A549 (cell line): ENCODE data around the gene ARHGEF11.

Experiments used
- CEBPB ChIP-seq, 2 experiments: fragments of >200 bp in 1 of 2; sonication (Bioruptor Twin) in 1 of 2; formaldehyde crosslinking in 1 of 2; IDR thresholded peaks; 2 replicates each; pipeline ENCODE4 v1.6.1; 2012 to 2016
- FOXS1 ChIP-seq: fragments of 250-450 bp; sonication (Bioruptor Pico); IDR thresholded peaks from 2 replicates; pipeline ENCODE4 v1.5.0; 2020; ENCODE audit warnings: mild to moderate bottlenecking, moderate library complexity
- GATA3 ChIP-seq: IDR thresholded peaks from 2 replicates; pipeline ENCODE4 v1.6.1; 2012; ENCODE audit warnings: borderline replicate concordance
- HDAC2 ChIP-seq: fragments of 200-600 bp; sonication (generic); IDR thresholded peaks from 2 replicates; pipeline ENCODE4 v1.6.1; 2016
- KDM1A ChIP-seq: fragments of 200-600 bp; sonication (generic); IDR thresholded peaks from 2 replicates; pipeline ENCODE4 v1.6.1; 2016; ENCODE audit warnings: low read depth, mild to moderate bottlenecking
- MAFK ChIP-seq: fragments of 450-650 bp; IDR thresholded peaks from 2 replicates; pipeline ENCODE4 v1.6.1; 2014; ENCODE audit not compliant: partially characterized antibody
- POLR2A ChIP-seq: IDR thresholded peaks from 2 replicates; pipeline ENCODE4 v1.6.1; 2012; ENCODE audit warnings: mild to moderate bottlenecking, low read length
- REST ChIP-seq: fragments of 200-600 bp; sonication (generic); IDR thresholded peaks from 2 replicates; pipeline ENCODE4 v1.6.1; 2016; ENCODE audit warnings: antibody characterized with exemption, mild to moderate bottlenecking, moderate library complexity
- SMC3 ChIP-seq: fragments of >200 bp; sonication (Bioruptor Twin); formaldehyde crosslinking; IDR thresholded peaks from 3 replicates; pipeline ENCODE4 v1.6.1; 2018; ENCODE audit warnings: inconsistent platforms
- USF2 ChIP-seq: fragments of 450-650 bp; IDR thresholded peaks from 2 replicates; pipeline ENCODE4 v1.6.1; 2014; ENCODE audit warnings: antibody characterized with exemption
- TF ChIP-seq, protein P1 (sequence below): fragments of >200 bp; sonication (Bioruptor Twin); formaldehyde crosslinking; IDR thresholded peaks from 3 replicates; pipeline ENCODE4 v1.5.1; 2016

- TF ChIP-seq FOXS1 (no peak), HDAC2 (no peak), POLR2A (no peak), REST (no peak), SMC3 (no peak), KDM1A (no peak), USF2 (no peak), GATA3 (no peak), MAFK (no peak), CEBPB (IDR thresholded peaks at IDR 0.05) (no peak)
- TF ChIP-seq, protein P1, sequence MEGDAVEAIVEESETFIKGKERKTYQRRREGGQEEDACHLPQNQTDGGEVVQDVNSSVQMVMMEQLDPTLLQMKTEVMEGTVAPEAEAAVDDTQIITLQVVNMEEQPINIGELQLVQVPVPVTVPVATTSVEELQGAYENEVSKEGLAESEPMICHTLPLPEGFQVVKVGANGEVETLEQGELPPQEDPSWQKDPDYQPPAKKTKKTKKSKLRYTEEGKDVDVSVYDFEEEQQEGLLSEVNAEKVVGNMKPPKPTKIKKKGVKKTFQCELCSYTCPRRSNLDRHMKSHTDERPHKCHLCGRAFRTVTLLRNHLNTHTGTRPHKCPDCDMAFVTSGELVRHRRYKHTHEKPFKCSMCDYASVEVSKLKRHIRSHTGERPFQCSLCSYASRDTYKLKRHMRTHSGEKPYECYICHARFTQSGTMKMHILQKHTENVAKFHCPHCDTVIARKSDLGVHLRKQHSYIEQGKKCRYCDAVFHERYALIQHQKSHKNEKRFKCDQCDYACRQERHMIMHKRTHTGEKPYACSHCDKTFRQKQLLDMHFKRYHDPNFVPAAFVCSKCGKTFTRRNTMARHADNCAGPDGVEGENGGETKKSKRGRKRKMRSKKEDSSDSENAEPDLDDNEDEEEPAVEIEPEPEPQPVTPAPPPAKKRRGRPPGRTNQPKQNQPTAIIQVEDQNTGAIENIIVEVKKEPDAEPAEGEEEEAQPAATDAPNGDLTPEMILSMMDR = no peak
Observed at GRCh38 chr1:157088607-157089006, 43.1 kb upstream of the ARHGEF11 start.
